Effector CD8-positive, alpha-beta T cell (primary cell): ENCODE measurements around the gene DEF6.
A peak's percentile ranks its signal among the peaks of the same experiment; 100 is the strongest.

ENCODE experiments used
- DNase-seq: peaks from one replicate; lab custom pipeline; 2025; lab: John Stamatoyannopoulos, UW
- total RNA-seq, 4 experiments: gene quantifications; one replicate each; lab custom pipeline; 2026; lab: John Stamatoyannopoulos, UW

DEF6 gene, protein sequence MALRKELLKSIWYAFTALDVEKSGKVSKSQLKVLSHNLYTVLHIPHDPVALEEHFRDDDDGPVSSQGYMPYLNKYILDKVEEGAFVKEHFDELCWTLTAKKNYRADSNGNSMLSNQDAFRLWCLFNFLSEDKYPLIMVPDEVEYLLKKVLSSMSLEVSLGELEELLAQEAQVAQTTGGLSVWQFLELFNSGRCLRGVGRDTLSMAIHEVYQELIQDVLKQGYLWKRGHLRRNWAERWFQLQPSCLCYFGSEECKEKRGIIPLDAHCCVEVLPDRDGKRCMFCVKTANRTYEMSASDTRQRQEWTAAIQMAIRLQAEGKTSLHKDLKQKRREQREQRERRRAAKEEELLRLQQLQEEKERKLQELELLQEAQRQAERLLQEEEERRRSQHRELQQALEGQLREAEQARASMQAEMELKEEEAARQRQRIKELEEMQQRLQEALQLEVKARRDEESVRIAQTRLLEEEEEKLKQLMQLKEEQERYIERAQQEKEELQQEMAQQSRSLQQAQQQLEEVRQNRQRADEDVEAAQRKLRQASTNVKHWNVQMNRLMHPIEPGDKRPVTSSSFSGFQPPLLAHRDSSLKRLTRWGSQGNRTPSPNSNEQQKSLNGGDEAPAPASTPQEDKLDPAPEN
- total RNA-seq, result 211 to 420 (median 324) reads per million in 4 experiments

GRCh38 chr6:35297601-35298481, at the start of gene DEF6:
TSS of gene DEF6 (plus strand) at chr6:35297818. CDS start at chr6:35297857, 39 bp downstream.
- peak; percentile 77 for DNase-seq

DNA sequence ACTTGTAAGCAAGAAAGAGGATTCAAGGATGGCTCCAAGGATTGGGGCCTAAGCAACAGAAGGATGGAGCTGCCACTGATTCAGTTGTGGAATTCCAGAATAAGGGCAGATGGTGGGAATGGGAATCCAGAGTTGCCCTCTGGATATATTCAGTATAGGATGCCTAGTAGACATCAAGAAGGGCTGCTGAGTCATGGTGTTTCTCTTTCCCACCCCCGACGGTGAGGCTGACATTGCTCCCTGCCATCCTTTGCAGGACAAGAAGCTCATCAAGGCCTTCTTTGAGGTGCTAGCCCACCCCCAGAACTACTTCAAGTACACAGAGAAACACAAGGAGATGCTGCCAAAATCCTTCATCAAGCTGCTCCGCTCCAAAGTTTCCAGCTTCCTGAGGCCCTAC, 49.3 kb upstream of the DEF6 start:
- no peak for DNase-seq

GRCh38 chr6:35248965-35249364, 48.7 kb upstream of the DEF6 start:
- no peak for DNase-seq

- no peak for DNase-seq
These were observed 45.7 kb upstream of the DEF6 start for GRCh38 chr6:35251949-35252348.

DNA sequence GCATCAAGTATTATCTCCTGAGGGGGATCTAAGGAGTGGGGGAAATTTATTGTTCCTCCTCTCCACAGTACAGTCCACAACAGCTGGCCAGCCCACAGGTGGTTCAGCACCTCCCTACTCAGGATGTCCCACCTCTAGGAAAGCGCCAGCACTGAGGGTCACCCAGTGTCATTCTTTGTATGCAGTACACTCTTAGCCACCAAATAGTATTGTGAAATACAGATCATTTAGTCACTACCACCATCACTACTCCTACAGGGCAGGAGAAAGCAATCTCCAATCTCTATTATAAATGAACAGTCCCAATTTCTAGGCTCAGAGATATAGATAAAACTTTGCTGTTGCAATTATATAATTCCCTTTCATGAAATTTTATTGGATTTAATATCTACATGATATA, 44.4 kb upstream of the DEF6 start:
- DNase-seq, result no peak

GRCh38 chr6:35258336-35258735, 39.3 kb upstream of the DEF6 start:
- DNase-seq, result no peak

GRCh38 chr6:35258858-35259193, 38.8 kb upstream of the DEF6 start:
- DNase-seq, result peak; percentile 48

- DNase-seq, result peak; percentile 87
These were observed 38.2 kb upstream of the DEF6 start, which contains the start of gene ZNF76 for GRCh38 chr6:35259194-35259947. TSS of gene ZNF76 (plus strand) at chr6:35259735. CDS start at chr6:35281152, 21,417 bp downstream.

GRCh38 chr6:35259948-35260590, 37.5 kb upstream of the DEF6 start:
- DNase-seq, result peak; percentile 71

- DNase-seq, result no peak
These were observed 36.7 kb upstream of the DEF6 start for GRCh38 chr6:35260591-35261570.

GRCh38 chr6:35262596-35262995, 35.0 kb upstream of the DEF6 start:
- DNase-seq, result no peak

GRCh38 chr6:35264550-35265274, 32.9 kb upstream of the DEF6 start:
- no peak for DNase-seq

DNA sequence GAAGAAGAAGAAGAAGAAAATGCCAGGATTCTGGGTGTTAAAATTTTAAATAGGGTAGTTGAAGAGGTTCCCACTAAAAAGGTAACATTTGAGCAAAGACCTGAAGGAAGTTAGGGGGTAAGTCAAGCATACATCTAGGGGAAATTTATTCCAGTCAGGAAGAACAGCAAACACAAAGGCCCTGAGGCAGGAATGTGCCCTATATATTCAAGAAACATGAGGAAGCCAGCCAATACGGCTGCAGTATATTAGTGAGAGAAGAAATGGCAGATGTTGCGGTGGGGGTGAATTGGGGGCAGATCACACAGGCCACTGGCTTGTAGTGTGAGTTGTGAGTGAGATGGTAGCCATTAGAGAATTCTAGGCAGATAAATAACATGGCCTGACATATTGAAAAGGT, 32.1 kb upstream of the DEF6 start:
- DNase-seq, result no peak

- DNase-seq, result no peak
These were observed 30.2 kb upstream of the DEF6 start for GRCh38 chr6:35267446-35267845.

DNA sequence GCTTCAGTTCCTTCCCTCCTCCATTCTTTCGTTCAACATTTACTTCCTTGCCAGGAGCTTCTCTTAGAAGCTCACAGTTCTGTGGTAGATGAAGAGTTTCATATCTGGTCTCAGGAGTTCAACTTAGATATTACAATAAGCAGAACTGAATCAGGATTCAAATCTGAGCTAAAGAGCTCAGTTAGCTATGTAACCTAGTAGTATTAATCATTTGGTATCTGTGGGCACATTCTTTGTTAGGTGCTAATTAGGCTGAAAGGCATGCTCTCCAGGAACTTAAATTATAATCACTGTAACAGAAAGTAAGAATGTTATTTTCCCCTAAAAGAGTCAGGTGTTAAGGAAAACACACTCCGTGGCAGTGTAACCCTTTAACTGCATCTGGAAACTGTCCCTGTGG, 29.7 kb upstream of the DEF6 start:
- no peak for DNase-seq

- no peak for DNase-seq
These were observed 25.6 kb upstream of the DEF6 start for GRCh38 chr6:35272005-35272404.

DNA sequence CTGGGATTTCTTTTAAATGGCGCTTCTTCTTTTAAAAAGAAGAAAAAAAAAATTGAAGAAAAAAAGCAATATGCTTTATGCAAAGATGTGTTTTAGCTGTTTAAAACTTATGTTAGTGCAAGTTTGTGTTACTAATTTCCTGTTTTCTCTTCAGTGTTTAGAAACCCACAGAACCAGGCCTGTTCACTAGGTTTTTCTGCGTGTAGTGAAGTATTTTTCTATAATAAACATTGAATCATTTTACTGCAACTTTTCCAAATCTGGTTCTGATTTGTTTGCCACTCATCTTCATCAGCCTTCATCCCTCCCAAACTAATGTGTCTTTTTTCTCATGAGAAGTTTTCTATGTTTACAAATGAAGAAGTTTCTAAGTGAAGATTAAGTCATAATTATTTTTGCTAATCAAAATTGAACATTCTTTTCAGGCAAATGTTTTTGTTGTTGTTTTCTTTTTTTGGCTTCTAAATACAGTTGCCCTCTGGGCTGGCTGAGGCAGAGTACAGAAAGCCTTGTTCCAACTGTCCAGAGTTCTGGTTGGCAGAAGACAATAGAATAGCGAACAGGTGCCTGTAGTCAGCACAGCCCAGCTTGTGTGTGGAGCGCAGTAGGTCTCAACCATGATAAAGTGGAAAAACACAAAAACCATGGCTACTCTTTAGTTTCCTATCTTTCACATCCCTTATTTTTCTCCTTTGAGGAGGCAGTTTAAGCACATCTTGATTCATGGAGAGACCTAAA, 23.6 kb upstream of the DEF6 start:
- DNase-seq, result no peak

DNA sequence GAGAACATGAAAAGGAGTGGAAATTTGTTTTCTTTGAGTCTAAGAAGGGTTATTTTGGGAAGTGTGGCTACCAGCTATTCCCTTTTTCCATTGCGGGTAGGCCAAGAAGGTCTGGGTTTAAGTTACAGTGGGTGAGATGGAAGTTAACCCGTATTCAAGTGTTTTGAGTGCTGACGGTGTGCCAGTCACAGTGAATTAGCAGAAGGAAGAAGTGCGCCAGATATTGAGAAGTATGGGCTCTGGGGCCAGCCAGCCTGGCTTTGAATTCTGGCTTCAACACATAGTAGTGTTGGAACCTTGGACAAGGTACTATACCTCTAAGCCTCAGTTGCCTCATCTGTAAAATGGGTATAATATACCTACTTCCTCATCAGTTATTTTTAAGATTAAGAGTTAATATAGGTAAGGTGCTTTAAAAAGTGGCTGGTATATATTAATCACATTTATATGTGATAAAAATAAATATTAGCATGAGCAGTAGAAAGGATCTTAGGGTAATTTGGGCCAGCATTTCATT, 21.8 kb upstream of the DEF6 start:
- no peak for DNase-seq
